GM12801 (cell line): ENCODE results near the gene TEX264.

Experiments
- CTCF ChIP-seq: IDR thresholded peaks from one replicate; pipeline ENCODE4 v1.5.1; 2011; ENCODE audit warnings: control low read depth; ENCODE audit not compliant: insufficient read length; ENCODE audit errors: extremely low read depth

Gene TEX264

GRCh38 chr3:51733859-51734571 lies 63.0 kb downstream of the TEX264 start:
- no peak for TF ChIP-seq CTCF

GRCh38 chr3:51734572-51734907 lies 63.5 kb downstream of the TEX264 start:
- no peak for TF ChIP-seq CTCF

GRCh38 chr3:51735039-51735438 lies 64.0 kb downstream of the TEX264 start:
- no peak for TF ChIP-seq CTCF

- TF ChIP-seq CTCF, result no peak
These were observed 64.9 kb downstream of the TEX264 start for GRCh38 chr3:51735950-51736349.

GRCh38 chr3:51739110-51739509 lies 68.1 kb downstream of the TEX264 start:
- no peak for TF ChIP-seq CTCF

GRCh38 chr3:51747840-51748239 lies 76.8 kb downstream of the TEX264 start:
- TF ChIP-seq CTCF, result no peak

GRCh38 chr3:51748327-51748726 lies 77.3 kb downstream of the TEX264 start:
- no peak for TF ChIP-seq CTCF
